ENCODE measurements around the gene TANGO6. TPM values are rescaled to one million over a fixed set of nuclear protein-coding genes. Genes with fewer than 3 reads are reported as not detected.

Gene TANGO6
- total RNA-seq, 1 experiment from 2014 or later: 21.8 TPM

DNA sequence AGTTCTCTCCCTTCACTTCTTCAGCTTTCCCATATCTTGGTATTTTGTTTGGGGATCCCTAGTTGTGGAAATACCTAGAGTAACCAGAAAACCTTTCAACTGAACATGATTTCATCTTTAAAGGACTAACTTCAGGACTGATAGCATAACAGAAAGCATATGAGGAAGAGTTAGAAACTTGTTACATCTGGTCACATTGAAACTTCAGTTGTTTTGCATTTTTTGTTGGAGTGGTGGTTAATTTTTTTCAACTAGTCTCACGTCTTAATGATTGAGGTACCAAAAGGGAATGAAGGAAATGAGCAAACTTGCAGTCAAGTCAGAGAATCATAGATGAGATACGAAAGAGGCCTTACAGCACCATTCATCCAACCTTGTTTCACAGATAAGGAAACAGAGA, 49.6 kb downstream of the TANGO6 start:
- Histone ChIP-seq H3K36me3 (ENCODE audit: insufficient read depth, low read length) (no peaks in the 10 kb centered on the region), H3K4me1 (ENCODE audit: low read length) (no peaks in the 10 kb centered on the region), H3K9me2 (replicated peaks; ENCODE audit: insufficient read depth, low read length) (no peaks in the 10 kb centered on the region), H2AFZ (ENCODE audit: low read length) (no peak overlapping the region), H4K20me1 (ENCODE audit: insufficient read depth, low read depth, low read length) (no peaks in the 10 kb centered on the region), H3K27ac (ENCODE audit: low read length) (no peak overlapping the region), H3K9me3 (ENCODE audit: low read length) (no peaks in the 10 kb centered on the region), H3K4me2 (ENCODE audit: low read depth, low read length, poor library complexity, severe bottlenecking) (no peak overlapping the region), H3K4me3 (ENCODE audit: low read length) (no peak overlapping the region), H3K79me2 (ENCODE audit: low read length) (no peaks in the 10 kb centered on the region), H3K9ac (ENCODE audit: low read length) (no peak overlapping the region), H3K27me3 (ENCODE audit: low read length) (no peaks in the 10 kb centered on the region)
- DNase-seq: no peak

DNA sequence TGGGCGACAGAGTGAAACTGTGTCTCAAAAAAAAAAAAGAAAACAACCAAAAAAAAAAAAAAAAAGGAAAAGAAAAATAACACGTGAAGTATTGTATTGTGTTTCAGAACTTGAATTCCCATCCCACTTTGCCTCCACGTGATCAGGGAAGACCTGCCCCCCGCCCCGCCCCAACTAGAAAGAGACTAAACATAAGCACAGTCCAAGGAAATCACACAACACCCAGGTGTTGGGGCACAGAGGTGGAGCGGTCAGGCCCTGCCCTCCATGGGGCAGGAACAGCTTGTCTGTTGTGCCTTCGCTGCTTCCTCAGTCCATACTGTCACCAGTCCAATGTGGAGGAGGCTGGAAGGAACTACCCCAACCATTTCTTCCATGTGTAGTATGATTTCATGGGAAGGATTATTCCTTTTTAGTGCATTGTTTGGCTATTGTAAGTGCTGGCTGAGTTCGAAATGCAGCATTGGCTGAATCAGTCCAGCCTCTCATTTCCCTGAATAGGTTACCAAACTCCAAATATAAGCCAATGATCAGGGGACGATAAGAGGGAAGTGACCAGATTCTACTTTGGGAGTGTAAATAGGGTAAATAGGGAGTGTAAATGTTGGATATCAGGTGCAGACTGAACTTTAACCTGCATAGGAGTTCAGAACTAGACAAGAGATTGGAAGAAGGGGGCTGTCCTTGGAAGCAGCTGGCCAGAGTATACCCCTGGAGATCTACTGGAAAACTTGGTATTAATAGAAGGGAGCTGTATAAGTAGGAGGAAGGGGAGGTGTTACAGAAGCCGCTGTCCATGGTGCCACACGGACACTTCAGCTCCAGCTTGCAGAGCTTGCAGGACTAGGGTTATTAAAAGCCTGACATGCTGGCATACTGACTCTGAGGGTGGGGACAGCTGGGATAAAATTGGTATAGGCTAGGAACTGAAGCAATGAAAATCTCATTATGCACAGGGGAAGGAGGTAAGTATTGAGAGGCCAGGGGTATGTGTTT, 50.7 kb downstream of the TANGO6 start:
- Histone ChIP-seq H3K9ac (ENCODE audit: low read length) (no peak overlapping the region), H3K79me2 (ENCODE audit: low read length) (no peaks in the 10 kb centered on the region), H3K9me2 (replicated peaks; ENCODE audit: insufficient read depth, low read length) (no peaks in the 10 kb centered on the region), H3K27me3 (ENCODE audit: low read length) (no peaks in the 10 kb centered on the region), H4K20me1 (ENCODE audit: insufficient read depth, low read depth, low read length) (no peaks in the 10 kb centered on the region), H3K27ac (ENCODE audit: low read length) (no peak overlapping the region), H3K4me2 (ENCODE audit: low read depth, low read length, poor library complexity, severe bottlenecking) (no peak overlapping the region), H3K9me3 (ENCODE audit: low read length) (no peaks in the 10 kb centered on the region), H3K4me1 (ENCODE audit: low read length) (no peaks in the 10 kb centered on the region), H3K36me3 (ENCODE audit: insufficient read depth, low read length) (no peaks in the 10 kb centered on the region), H3K4me3 (ENCODE audit: low read length) (no peak overlapping the region), H2AFZ (ENCODE audit: low read length) (no peak overlapping the region)
- DNase-seq: no peak

- H3K9ac ChIP-seq (ENCODE audit: low read length): no peak overlapping the region
- no peaks in the 10 kb centered on the region for H3K9me3 ChIP-seq (ENCODE audit: low read length)
- no peaks in the 10 kb centered on the region for H4K20me1 ChIP-seq (ENCODE audit: insufficient read depth, low read depth, low read length)
- H3K4me2 ChIP-seq (ENCODE audit: low read depth, low read length, poor library complexity, severe bottlenecking): no peak overlapping the region
- no peak overlapping the region for H3K4me3 ChIP-seq (ENCODE audit: low read length)
- no peaks in the 10 kb centered on the region for H3K27me3 ChIP-seq (ENCODE audit: low read length)
- H3K4me1 ChIP-seq (ENCODE audit: low read length): no peaks in the 10 kb centered on the region
- no peaks in the 10 kb centered on the region for H3K9me2 ChIP-seq (replicated peaks; ENCODE audit: insufficient read depth, low read length)
- DNase-seq: no peak
- no peaks in the 10 kb centered on the region for H3K79me2 ChIP-seq (ENCODE audit: low read length)
- no peaks in the 10 kb centered on the region for H3K36me3 ChIP-seq (ENCODE audit: insufficient read depth, low read length)
- no peak overlapping the region for H2AFZ ChIP-seq (ENCODE audit: low read length)
- no peak overlapping the region for H3K27ac ChIP-seq (ENCODE audit: low read length)
Measured at GRCh38 chr16:68894714-68895113, 51.4 kb downstream of the TANGO6 start.

DNA sequence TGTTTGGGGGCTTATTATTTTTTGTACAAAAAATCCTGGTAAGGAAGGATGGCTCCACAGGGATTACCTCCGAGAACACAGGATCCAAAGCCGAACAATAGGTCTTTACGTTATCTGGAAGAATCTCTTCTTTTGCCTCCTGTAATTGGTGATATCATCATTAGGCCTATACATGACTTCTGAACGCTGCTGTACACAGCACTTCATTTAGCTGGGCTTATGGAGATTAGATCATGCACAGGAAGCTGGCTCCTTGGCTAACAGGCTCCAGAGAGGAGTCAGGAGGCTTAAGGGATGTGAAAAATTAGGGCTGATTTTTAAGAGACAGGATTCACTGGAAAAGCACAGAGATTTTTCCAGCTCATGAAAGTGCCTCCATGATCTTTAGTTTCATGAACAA, 54.7 kb downstream of the TANGO6 start:
- H3K9ac ChIP-seq (ENCODE audit: low read length): no peak overlapping the region
- H3K9me2 ChIP-seq (replicated peaks; ENCODE audit: insufficient read depth, low read length): no peaks in the 10 kb centered on the region
- H2AFZ ChIP-seq (ENCODE audit: low read length): no peak overlapping the region
- H3K4me2 ChIP-seq (ENCODE audit: low read depth, low read length, poor library complexity, severe bottlenecking): no peak overlapping the region
- H4K20me1 ChIP-seq (ENCODE audit: insufficient read depth, low read depth, low read length): no peaks in the 10 kb centered on the region
- H3K27me3 ChIP-seq (ENCODE audit: low read length): no peaks in the 10 kb centered on the region
- H3K4me1 ChIP-seq (ENCODE audit: low read length): peaks cover 12% of the 10 kb centered on the region
- no peak overlapping the region for H3K4me3 ChIP-seq (ENCODE audit: low read length)
- peaks cover 4% of the 10 kb centered on the region; the same call in 1 of the 2 replicates for H3K36me3 ChIP-seq (ENCODE audit: insufficient read depth, low read length)
- no peak for DNase-seq
- H3K27ac ChIP-seq (ENCODE audit: low read length): no peak overlapping the region
- no peaks in the 10 kb centered on the region for H3K9me3 ChIP-seq (ENCODE audit: low read length)
- no peaks in the 10 kb centered on the region for H3K79me2 ChIP-seq (ENCODE audit: low read length)

DNA sequence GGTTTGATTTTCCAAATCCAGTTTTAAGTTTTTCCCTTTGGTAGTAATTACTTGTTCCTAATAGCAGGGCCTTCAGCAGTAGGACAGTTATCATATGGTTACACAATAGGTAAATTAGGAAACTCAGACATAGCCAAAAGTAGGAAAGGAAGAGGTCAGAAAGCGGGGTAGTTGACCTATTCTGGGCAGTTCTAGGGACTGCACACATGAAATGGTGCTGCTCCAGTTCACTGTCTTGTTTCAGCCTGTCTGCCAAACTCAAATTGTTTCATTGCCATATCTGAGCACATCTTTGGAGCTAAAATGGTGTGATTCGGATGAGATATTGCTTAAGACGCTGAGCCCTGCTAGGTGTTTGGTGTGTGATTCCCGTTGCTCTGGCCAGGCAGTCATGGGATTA, 56.7 kb downstream of the TANGO6 start:
- no peak overlapping the region for H3K27ac ChIP-seq (ENCODE audit: low read length)
- H3K4me3 ChIP-seq (ENCODE audit: low read length): no peak overlapping the region
- H3K9me3 ChIP-seq (ENCODE audit: low read length): no peaks in the 10 kb centered on the region
- H3K9me2 ChIP-seq (replicated peaks; ENCODE audit: insufficient read depth, low read length): no peaks in the 10 kb centered on the region
- H3K27me3 ChIP-seq (ENCODE audit: low read length): no peaks in the 10 kb centered on the region
- no peak overlapping the region for H2AFZ ChIP-seq (ENCODE audit: low read length)
- no peaks in the 10 kb centered on the region for H4K20me1 ChIP-seq (ENCODE audit: insufficient read depth, low read depth, low read length)
- no peak overlapping the region for H3K4me2 ChIP-seq (ENCODE audit: low read depth, low read length, poor library complexity, severe bottlenecking)
- H3K79me2 ChIP-seq (ENCODE audit: low read length): no peaks in the 10 kb centered on the region
- DNase-seq: no peak
- H3K4me1 ChIP-seq (ENCODE audit: low read length): peaks cover 12% of the 10 kb centered on the region
- H3K36me3 ChIP-seq (ENCODE audit: insufficient read depth, low read length): peaks cover 5% of the 10 kb centered on the region; the same call in 1 of the 2 replicates
- H3K9ac ChIP-seq (ENCODE audit: low read length): no peak overlapping the region

GRCh38 chr16:68902003-68902968, 59.0 kb downstream of the TANGO6 start:
- peaks cover 5% of the 10 kb centered on the region; the same call in 1 of the 2 replicates for H3K36me3 ChIP-seq (ENCODE audit: insufficient read depth, low read length)
- no peaks in the 10 kb centered on the region for H3K79me2 ChIP-seq (ENCODE audit: low read length)
- H2AFZ ChIP-seq (ENCODE audit: low read length): no peak overlapping the region
- H4K20me1 ChIP-seq (ENCODE audit: insufficient read depth, low read depth, low read length): no peaks in the 10 kb centered on the region
- H3K9ac ChIP-seq (ENCODE audit: low read length): no peak overlapping the region
- H3K4me1 ChIP-seq (ENCODE audit: low read length): peaks cover 12% of the 10 kb centered on the region
- H3K9me3 ChIP-seq (ENCODE audit: low read length): no peaks in the 10 kb centered on the region
- no peaks in the 10 kb centered on the region for H3K9me2 ChIP-seq (replicated peaks; ENCODE audit: insufficient read depth, low read length)
- DNase-seq: peak; percentile 84
- H3K27ac ChIP-seq (ENCODE audit: low read length): no peak overlapping the region
- H3K4me2 ChIP-seq (ENCODE audit: low read depth, low read length, poor library complexity, severe bottlenecking): no peak overlapping the region
- H3K27me3 ChIP-seq (ENCODE audit: low read length): no peaks in the 10 kb centered on the region
- H3K4me3 ChIP-seq (ENCODE audit: low read length): no peak overlapping the region

DNA sequence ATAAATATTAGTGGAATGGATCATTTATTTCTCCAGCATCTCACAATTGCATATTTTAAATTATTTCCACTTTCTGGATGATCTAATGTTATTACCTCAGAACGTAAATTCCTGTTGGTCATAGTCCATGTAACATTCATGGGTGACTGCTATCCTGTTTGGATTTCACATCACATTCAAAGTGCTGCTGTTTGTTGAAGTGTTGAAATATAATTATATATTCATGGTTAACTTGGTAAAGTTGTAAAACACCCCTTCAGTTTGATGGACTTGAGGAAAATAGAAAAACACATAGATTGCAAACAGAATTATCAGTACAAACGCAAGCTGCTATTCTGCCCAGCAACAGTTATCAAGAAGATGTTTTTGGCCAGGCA, 59.6 kb downstream of the TANGO6 start:
- Histone ChIP-seq H3K9me2 (replicated peaks; ENCODE audit: insufficient read depth, low read length) (no peaks in the 10 kb centered on the region), H3K79me2 (ENCODE audit: low read length) (no peaks in the 10 kb centered on the region), H3K27me3 (ENCODE audit: low read length) (no peaks in the 10 kb centered on the region), H3K4me2 (ENCODE audit: low read depth, low read length, poor library complexity, severe bottlenecking) (no peak overlapping the region), H3K4me3 (ENCODE audit: low read length) (no peak overlapping the region), H3K27ac (ENCODE audit: low read length) (no peak overlapping the region), H4K20me1 (ENCODE audit: insufficient read depth, low read depth, low read length) (no peaks in the 10 kb centered on the region), H3K9me3 (ENCODE audit: low read length) (no peaks in the 10 kb centered on the region), H3K36me3 (ENCODE audit: insufficient read depth, low read length) (peaks cover 5% of the 10 kb centered on the region; the same call in 1 of the 2 replicates), H2AFZ (ENCODE audit: low read length) (no peak overlapping the region), H3K9ac (ENCODE audit: low read length) (no peak overlapping the region), H3K4me1 (ENCODE audit: low read length) (peaks cover 12% of the 10 kb centered on the region)
- no peak for DNase-seq

DNA sequence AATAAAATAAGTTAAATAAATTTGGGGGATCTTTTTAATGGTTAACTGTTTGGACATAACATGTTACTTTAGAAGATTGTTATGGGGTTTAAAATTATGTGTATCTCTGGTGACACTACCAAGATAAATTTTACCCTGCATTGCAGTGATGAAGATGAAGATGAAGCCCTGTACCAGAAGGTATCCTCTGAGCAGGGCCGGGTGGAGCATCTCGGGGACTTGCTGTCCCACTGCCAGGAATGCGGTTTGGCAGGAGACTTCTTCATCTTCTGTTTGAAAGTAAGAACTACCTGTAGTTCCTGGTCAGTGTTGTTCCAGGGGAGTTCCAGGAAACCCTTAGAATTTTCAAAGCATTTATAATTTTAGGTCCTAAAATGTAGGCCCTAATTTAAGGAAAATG, 64.0 kb downstream of the TANGO6 start:
- Histone ChIP-seq H3K9me2 (replicated peaks; ENCODE audit: insufficient read depth, low read length) (no peaks in the 10 kb centered on the region), H3K4me1 (ENCODE audit: low read length) (peaks cover 5% of the 10 kb centered on the region), H3K4me3 (ENCODE audit: low read length) (no peak overlapping the region), H2AFZ (ENCODE audit: low read length) (no peak overlapping the region), H3K36me3 (ENCODE audit: insufficient read depth, low read length) (peaks cover 11% of the 10 kb centered on the region; the same call in 1 of the 2 replicates), H3K27me3 (ENCODE audit: low read length) (no peaks in the 10 kb centered on the region), H4K20me1 (ENCODE audit: insufficient read depth, low read depth, low read length) (no peaks in the 10 kb centered on the region), H3K79me2 (ENCODE audit: low read length) (no peaks in the 10 kb centered on the region), H3K27ac (ENCODE audit: low read length) (no peak overlapping the region), H3K9me3 (ENCODE audit: low read length) (no peaks in the 10 kb centered on the region), H3K9ac (ENCODE audit: low read length) (no peak overlapping the region), H3K4me2 (ENCODE audit: low read depth, low read length, poor library complexity, severe bottlenecking) (no peak overlapping the region)
- DNase-seq: no peak

All from Karpas-422 (cell line).